ENCODE data around the gene CEP126. TPM values are rescaled to one million over a fixed set of nuclear protein-coding genes. Genes with fewer than 3 reads are reported as not detected.

Gene CEP126
- total and polyA plus RNA-seq, 2 of the 13 experiments (the other 11 are each of a cell fraction or from before 2014, with no cell fraction given), result 1.4 to 1.7 TPM

DNA sequence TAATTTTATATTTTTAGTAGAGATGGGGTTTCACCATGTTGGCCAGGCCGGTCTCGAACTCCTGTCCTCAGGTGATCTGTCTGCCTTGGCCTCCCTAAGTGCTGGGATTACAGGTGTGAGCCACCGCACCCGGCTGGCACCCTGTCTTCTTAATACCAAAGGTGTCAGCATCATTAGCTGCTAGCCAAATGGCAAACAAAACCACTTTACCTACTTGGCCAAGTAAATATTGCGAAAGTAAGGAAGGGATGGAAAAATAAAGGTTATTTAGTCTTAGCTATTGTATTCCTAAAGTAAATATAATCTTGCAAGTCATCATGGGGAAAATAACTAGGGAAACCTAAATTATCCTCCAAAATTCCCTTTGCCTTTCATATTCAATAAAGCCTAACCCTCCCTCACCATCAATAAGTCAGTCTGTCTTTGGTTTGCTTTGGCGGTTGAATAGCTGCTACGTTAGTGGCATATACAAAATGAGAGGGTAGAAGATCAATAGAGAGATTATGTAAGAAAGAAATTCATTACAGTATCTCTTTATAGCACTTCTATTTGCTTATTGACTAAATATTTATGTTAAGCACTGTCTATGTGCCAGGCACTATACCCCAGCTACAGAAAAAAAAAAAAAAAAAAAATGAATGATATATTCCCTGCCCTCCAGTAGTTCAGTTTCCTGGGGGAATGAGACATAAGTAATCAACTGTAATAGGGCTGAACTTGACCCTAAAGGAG is 92.2 kb downstream of the CEP126 start (continued):
- peak; percentile 84 for TF ChIP-seq ZNF3 (CRISPR knock-in tag; IDR thresholded peaks at IDR 0.05)
- TF ChIP-seq SKI (IDR thresholded peaks at IDR 0.05; ENCODE audit: partially characterized antibody), result peak; percentile 20
- peak; percentile 75 for TF ChIP-seq FOSL2 (CRISPR knock-in tag; IDR thresholded peaks at IDR 0.05)
- peak; percentile 77 for TF ChIP-seq ZNF644 (CRISPR knock-in tag; IDR thresholded peaks at IDR 0.05; ENCODE audit: low read depth)
- peak in 1 of 2 experiments; percentile 82; a peak in 2 of 4 replicates for TF ChIP-seq KLF16 (CRISPR knock-in tag; IDR thresholded peaks at IDR 0.05)
- no peak for TF ChIP-seq TP53 (CRISPR knock-in tag; conservative IDR thresholded peaks at IDR 0.05)
- peak; percentile 79 for TF ChIP-seq SALL1 (CRISPR knock-in tag; IDR thresholded peaks at IDR 0.05)
- peak; percentile 79; the same call in 1 of the 2 replicates for TF ChIP-seq SOX13 (IDR thresholded peaks at IDR 0.05)
- peak in 1 of 2 experiments; percentile 97; a peak in 2 of 4 replicates for TF ChIP-seq SOX13 (CRISPR knock-in tag; conservative IDR thresholded peaks at IDR 0.05 in 1 of 2, IDR thresholded peaks at IDR 0.05 in 1 of 2)
- TF ChIP-seq, protein P1, sequence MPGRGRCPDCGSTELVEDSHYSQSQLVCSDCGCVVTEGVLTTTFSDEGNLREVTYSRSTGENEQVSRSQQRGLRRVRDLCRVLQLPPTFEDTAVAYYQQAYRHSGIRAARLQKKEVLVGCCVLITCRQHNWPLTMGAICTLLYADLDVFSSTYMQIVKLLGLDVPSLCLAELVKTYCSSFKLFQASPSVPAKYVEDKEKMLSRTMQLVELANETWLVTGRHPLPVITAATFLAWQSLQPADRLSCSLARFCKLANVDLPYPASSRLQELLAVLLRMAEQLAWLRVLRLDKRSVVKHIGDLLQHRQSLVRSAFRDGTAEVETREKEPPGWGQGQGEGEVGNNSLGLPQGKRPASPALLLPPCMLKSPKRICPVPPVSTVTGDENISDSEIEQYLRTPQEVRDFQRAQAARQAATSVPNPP (CRISPR knock-in tag; IDR thresholded peaks at IDR 0.05), result no peak
- peak; percentile 50 for TF ChIP-seq CREM (IDR thresholded peaks at IDR 0.05)
- TF ChIP-seq CREM (CRISPR knock-in tag; IDR thresholded peaks at IDR 0.05), result no peak
- TF ChIP-seq HMG20A (CRISPR knock-in tag; IDR thresholded peaks at IDR 0.05; ENCODE audit: borderline replicate concordance), result peak; percentile 84
- no peak for TF ChIP-seq NAIF1 (CRISPR knock-in tag; IDR thresholded peaks at IDR 0.05; ENCODE audit: borderline replicate concordance)
- peak; percentile 37; the same call in 1 of the 2 replicates for TF ChIP-seq NFIC (IDR thresholded peaks at IDR 0.05; ENCODE audit: low read length)
- TF ChIP-seq HDAC2 (CRISPR knock-in tag; IDR thresholded peaks at IDR 0.05), result peak; percentile 85
- peak; percentile 86 for TF ChIP-seq BCL6 (CRISPR knock-in tag; IDR thresholded peaks at IDR 0.05)
- TF ChIP-seq ZNF234 (CRISPR knock-in tag; conservative IDR thresholded peaks at IDR 0.05), result no peak
- TF ChIP-seq GABPB1 (CRISPR knock-in tag; IDR thresholded peaks at IDR 0.05), result peak; percentile 23; the same call in 1 of the 2 replicates
- TF ChIP-seq, protein P2, sequence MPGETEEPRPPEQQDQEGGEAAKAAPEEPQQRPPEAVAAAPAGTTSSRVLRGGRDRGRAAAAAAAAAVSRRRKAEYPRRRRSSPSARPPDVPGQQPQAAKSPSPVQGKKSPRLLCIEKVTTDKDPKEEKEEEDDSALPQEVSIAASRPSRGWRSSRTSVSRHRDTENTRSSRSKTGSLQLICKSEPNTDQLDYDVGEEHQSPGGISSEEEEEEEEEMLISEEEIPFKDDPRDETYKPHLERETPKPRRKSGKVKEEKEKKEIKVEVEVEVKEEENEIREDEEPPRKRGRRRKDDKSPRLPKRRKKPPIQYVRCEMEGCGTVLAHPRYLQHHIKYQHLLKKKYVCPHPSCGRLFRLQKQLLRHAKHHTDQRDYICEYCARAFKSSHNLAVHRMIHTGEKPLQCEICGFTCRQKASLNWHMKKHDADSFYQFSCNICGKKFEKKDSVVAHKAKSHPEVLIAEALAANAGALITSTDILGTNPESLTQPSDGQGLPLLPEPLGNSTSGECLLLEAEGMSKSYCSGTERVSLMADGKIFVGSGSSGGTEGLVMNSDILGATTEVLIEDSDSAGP (CRISPR knock-in tag; IDR thresholded peaks at IDR 0.05; ENCODE audit: borderline replicate concordance), result no peak
- TF ChIP-seq ZNF660 (CRISPR knock-in tag; IDR thresholded peaks at IDR 0.05; ENCODE audit: borderline replicate concordance, low read depth), result no peak

Data from HepG2 (cell line).